Measurements from ENCODE around the gene PIAS4.

- TF ChIP-seq, protein P1, sequence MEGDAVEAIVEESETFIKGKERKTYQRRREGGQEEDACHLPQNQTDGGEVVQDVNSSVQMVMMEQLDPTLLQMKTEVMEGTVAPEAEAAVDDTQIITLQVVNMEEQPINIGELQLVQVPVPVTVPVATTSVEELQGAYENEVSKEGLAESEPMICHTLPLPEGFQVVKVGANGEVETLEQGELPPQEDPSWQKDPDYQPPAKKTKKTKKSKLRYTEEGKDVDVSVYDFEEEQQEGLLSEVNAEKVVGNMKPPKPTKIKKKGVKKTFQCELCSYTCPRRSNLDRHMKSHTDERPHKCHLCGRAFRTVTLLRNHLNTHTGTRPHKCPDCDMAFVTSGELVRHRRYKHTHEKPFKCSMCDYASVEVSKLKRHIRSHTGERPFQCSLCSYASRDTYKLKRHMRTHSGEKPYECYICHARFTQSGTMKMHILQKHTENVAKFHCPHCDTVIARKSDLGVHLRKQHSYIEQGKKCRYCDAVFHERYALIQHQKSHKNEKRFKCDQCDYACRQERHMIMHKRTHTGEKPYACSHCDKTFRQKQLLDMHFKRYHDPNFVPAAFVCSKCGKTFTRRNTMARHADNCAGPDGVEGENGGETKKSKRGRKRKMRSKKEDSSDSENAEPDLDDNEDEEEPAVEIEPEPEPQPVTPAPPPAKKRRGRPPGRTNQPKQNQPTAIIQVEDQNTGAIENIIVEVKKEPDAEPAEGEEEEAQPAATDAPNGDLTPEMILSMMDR (IDR thresholded peaks at IDR 0.05), result peak in 1 of 5 experiments; percentile 8
- peak in 1 of 2 donors; percentile 22 for TF ChIP-seq POLR2A (IDR thresholded peaks at IDR 0.05)
These were observed 56.0 kb downstream of the PIAS4 start for GRCh38 chr19:4063369-4064148.
